Measurements from ENCODE around the gene SLC7A6OS.

DNA sequence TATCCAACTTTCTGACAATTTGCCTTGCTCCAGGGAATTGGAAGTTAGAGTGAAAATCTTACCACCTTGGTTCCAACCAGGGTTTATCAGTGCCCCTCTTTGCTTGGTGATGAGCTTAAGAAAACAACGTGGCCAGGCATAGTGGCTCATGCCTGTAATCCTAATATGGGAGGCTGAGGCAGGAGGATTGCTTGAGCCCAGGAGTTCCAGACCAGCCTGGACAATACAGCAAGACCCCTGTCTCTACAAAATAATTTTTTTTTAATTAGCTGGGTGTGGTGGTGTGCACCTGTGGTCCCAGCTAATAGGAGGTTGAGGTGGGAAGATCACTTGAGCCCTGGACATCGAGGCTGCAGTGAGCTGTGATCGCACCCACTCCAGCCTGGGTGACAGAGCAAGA is 25.1 kb downstream of the SLC7A6OS start:
- TF ChIP-seq ZNF274 (IDR thresholded peaks at IDR 0.05; ENCODE audit: low read depth, low read length) = no peak
- no peak for TF ChIP-seq RAD21 (IDR thresholded peaks at IDR 0.05; ENCODE audit: low read depth)
- TF ChIP-seq CTCF (IDR thresholded peaks at IDR 0.05 in 2 of 3, conservative IDR thresholded peaks at IDR 0.05 in 1 of 3; ENCODE audit: borderline replicate concordance in 1 of 3, insufficient read depth in 1 of 3, low read depth in 2 of 3, low read length in 2 of 3) = no peak
- no peak for TF ChIP-seq EZH2 (IDR thresholded peaks at IDR 0.05)
- no peak for TF ChIP-seq POLR2AphosphoS5 (IDR thresholded peaks at IDR 0.05; ENCODE audit: low read depth, low read length)
- TF ChIP-seq EZH2phosphoT487 (IDR thresholded peaks at IDR 0.05; ENCODE audit: borderline replicate concordance) = no peak
- TF ChIP-seq, protein P1, sequence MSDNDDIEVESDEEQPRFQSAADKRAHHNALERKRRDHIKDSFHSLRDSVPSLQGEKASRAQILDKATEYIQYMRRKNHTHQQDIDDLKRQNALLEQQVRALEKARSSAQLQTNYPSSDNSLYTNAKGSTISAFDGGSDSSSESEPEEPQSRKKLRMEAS (IDR thresholded peaks at IDR 0.05) = no peak
- no peak for TF ChIP-seq SP1 (IDR thresholded peaks at IDR 0.05; ENCODE audit: low read depth)
- TF ChIP-seq JUND (IDR thresholded peaks at IDR 0.05) = no peak
- TF ChIP-seq POLR2A (IDR thresholded peaks at IDR 0.05; ENCODE audit: borderline replicate concordance, extremely low read depth, insufficient read depth, insufficient read length) = no peak
- TF ChIP-seq CEBPB (IDR thresholded peaks at IDR 0.05; ENCODE audit: low read depth) = no peak
